GM23338 (cell line): ENCODE data around the gene PTGFR. TPM values are rescaled to one million over a fixed set of nuclear protein-coding genes. Genes with fewer than 3 reads are reported as not detected.

Experiments used
- ATAC-seq: fragments of 200-7000 bp; cut with Tn5 transposase; 3 replicates; pipeline ENCODE4 v1.9.1; 2020
- DNase-seq: peaks from one replicate; pipeline ENCODE4 v3.0.0-alpha.2; 2015; ENCODE audit warnings: low spot score
- H2AFZ ChIP-seq: fragments of 200-600 bp; sonication (generic); 2 replicates; pipeline ENCODE4 v1.8.0; 2016; ENCODE audit warnings: antibody characterized with exemption, mild to moderate bottlenecking, moderate library complexity
- H3F3A ChIP-seq: fragments of 200-600 bp; sonication (generic); replicated peaks from 2 replicates; pipeline ENCODE4 v1.8.0; 2017; ENCODE audit warnings: antibody characterized with exemption, mixed run types, low read depth
- H3K27ac ChIP-seq: fragments of 200-600 bp; sonication (generic); 2 replicates; pipeline ENCODE4 v1.6.1; 2016; ENCODE audit warnings: low read depth
- H3K27me3 ChIP-seq: fragments of 200-600 bp; sonication (generic); 2 replicates; pipeline ENCODE4 v1.8.0; 2016; ENCODE audit warnings: mild to moderate bottlenecking, mixed run types, moderate library complexity; ENCODE audit not compliant: insufficient read depth
- H3K36me3 ChIP-seq: fragments of 200-600 bp; sonication (generic); 2 replicates; pipeline ENCODE4 v1.8.0; 2016; ENCODE audit warnings: mild to moderate bottlenecking; ENCODE audit not compliant: insufficient read depth
- H3K4me1 ChIP-seq: fragments of 200-600 bp; sonication (generic); 2 replicates; pipeline ENCODE4 v1.8.0; 2016; ENCODE audit warnings: mild to moderate bottlenecking, moderate library complexity; ENCODE audit not compliant: insufficient read depth
- H3K4me2 ChIP-seq: fragments of 200-600 bp; sonication (generic); 2 replicates; pipeline ENCODE4 v1.7.1; 2017; ENCODE audit warnings: mixed run types
- H3K4me3 ChIP-seq: fragments of 200-600 bp; sonication (generic); 2 replicates; pipeline ENCODE4 v1.6.1; 2016; ENCODE audit warnings: mixed run types
- H3K79me2 ChIP-seq: fragments of 200-600 bp; sonication (generic); replicated peaks from 2 replicates; pipeline ENCODE4 v1.8.0; 2017; ENCODE audit warnings: mild to moderate bottlenecking; ENCODE audit not compliant: insufficient read depth
- H3K9me2 ChIP-seq: fragments of 200-600 bp; sonication (generic); 2 replicates; pipeline ENCODE4 v1.8.0; 2017; ENCODE audit not compliant: insufficient read depth
- H4K20me1 ChIP-seq: fragments of 200-600 bp; sonication (generic); replicated peaks from 2 replicates; pipeline ENCODE4 v1.8.0; 2017; ENCODE audit warnings: mild to moderate bottlenecking; ENCODE audit not compliant: insufficient read depth
- H3K27ac Mint-ChIP-seq: 2 replicates; pipeline ENCODE4 v1.8.0; 2020; ENCODE audit warnings: inconsistent platforms, mild to moderate bottlenecking, moderate library complexity, mixed read lengths
- H3K27me3 Mint-ChIP-seq: 3 replicates; pipeline ENCODE4 v1.8.0; 2022; ENCODE audit warnings: low read depth, mild to moderate bottlenecking, moderate library complexity, mixed read lengths, inconsistent platforms; ENCODE audit not compliant: insufficient read depth, poor library complexity
- H3K36me3 Mint-ChIP-seq: 3 replicates; pipeline ENCODE4 v1.8.0; 2021; ENCODE audit warnings: low read depth, mild to moderate bottlenecking, inconsistent platforms, moderate library complexity, mixed read lengths
- H3K4me1 Mint-ChIP-seq: 3 replicates; pipeline ENCODE4 v1.8.0; 2020; ENCODE audit warnings: mild to moderate bottlenecking, inconsistent platforms, mixed read lengths
- H3K4me3 Mint-ChIP-seq: 3 replicates; pipeline ENCODE4 v1.8.0; 2021; ENCODE audit warnings: moderate library complexity, mild to moderate bottlenecking, inconsistent platforms, mixed read lengths
- H3K9me3 Mint-ChIP-seq: 3 replicates; pipeline ENCODE4 v1.8.0; 2020; ENCODE audit warnings: moderate library complexity, mild to moderate bottlenecking, inconsistent platforms, mixed read lengths
- CREB1 ChIP-seq: fragments of 250-450 bp; sonication (Bioruptor Pico); IDR thresholded peaks from 2 replicates; pipeline ENCODE4 v1.5.0; 2020; ENCODE audit warnings: low read depth, mild to moderate bottlenecking, moderate library complexity
- CTCF ChIP-seq, 2 experiments: fragments of 200-600 bp in 1 of 2; sonication (generic) in 1 of 2; conservative IDR thresholded peaks; 2 replicates each; pipeline versions ENCODE4 v1.5.1 to v1.6.1; 2016 to 2017; ENCODE audit warnings: antibody characterized with exemption in 2 of 2, low read depth in 2 of 2, mild to moderate bottlenecking in 2 of 2, moderate library complexity in 1 of 2
- EZH2 ChIP-seq: fragments of 200-600 bp; sonication (generic); IDR thresholded peaks from one replicate; pipeline ENCODE4 v1.8.0; 2017; ENCODE audit warnings: antibody characterized with exemption, mild to moderate bottlenecking, low read depth; ENCODE audit not compliant: unreplicated experiment
- EZH2phosphoT487 ChIP-seq: fragments of 200-600 bp; sonication (generic); IDR thresholded peaks from one replicate; pipeline ENCODE4 v1.8.1; 2018; ENCODE audit warnings: antibody characterized with exemption; ENCODE audit not compliant: unreplicated experiment
- JUNB ChIP-seq: IDR thresholded peaks from one replicate; pipeline ENCODE4 v1.6.1; 2016; ENCODE audit warnings: antibody characterized with exemption; ENCODE audit not compliant: unreplicated experiment
- NANOG ChIP-seq: IDR thresholded peaks from 2 replicates; pipeline ENCODE4 v1.6.1; 2016; ENCODE audit warnings: antibody characterized with exemption, borderline replicate concordance
- POLR2AphosphoS5 ChIP-seq: IDR thresholded peaks from 2 replicates; pipeline ENCODE4 v1.6.1; 2016; ENCODE audit warnings: antibody characterized with exemption, low read depth
- REST ChIP-seq: IDR thresholded peaks from one replicate; pipeline ENCODE4 v1.6.1; 2018; ENCODE audit warnings: antibody characterized with exemption; ENCODE audit not compliant: unreplicated experiment
- STAT1 ChIP-seq: IDR thresholded peaks from one replicate; pipeline ENCODE4 v1.6.1; 2016; ENCODE audit warnings: antibody characterized with exemption; ENCODE audit not compliant: unreplicated experiment
- ZNF114 ChIP-seq: fragments of 250-450 bp; sonication (Bioruptor Pico); IDR thresholded peaks from 2 replicates; pipeline ENCODE4 v1.5.0; 2020; ENCODE audit warnings: mild to moderate bottlenecking, moderate library complexity
- ZNF331 ChIP-seq: fragments of 250-450 bp; sonication (Bioruptor Pico); IDR thresholded peaks from 2 replicates; pipeline ENCODE4 v1.5.0; 2020; ENCODE audit warnings: low read depth, mild to moderate bottlenecking, moderate library complexity
- ZNF462 ChIP-seq: fragments of 250-450 bp; sonication (Bioruptor Pico); IDR thresholded peaks from 2 replicates; pipeline ENCODE4 v1.5.0; 2020; ENCODE audit warnings: mild to moderate bottlenecking, moderate library complexity
- polyA plus RNA-seq: library from polyadenylated mRNA; unstranded; fragments of >200 nt; fragmentation: Nextera tagmentation; extraction: Ambion mirVana; gene quantifications from 2 replicates; pipeline ENCODE4 v1.2.1, GENCODE V29; 2016
- total RNA-seq: library from RNA; depleted of rRNA; stranded (reverse); fragments of >200 nt; shearing (Covaris generic); gene quantifications from 2 replicates; pipeline ENCODE4 v1.2.3, GENCODE V29; 2014
- TF ChIP-seq, protein P1 (sequence below): IDR thresholded peaks from 2 replicates; pipeline ENCODE4 v1.6.1; 2016; ENCODE audit warnings: antibody characterized with exemption

Gene PTGFR
- total and polyA plus RNA-seq, 2 experiments from 2014 or later, result 0.24 TPM; not detected in 1

GRCh38 chr1:78587211-78587610, 96.4 kb downstream of the PTGFR start:
- H3K27ac ChIP-seq, result no peak overlapping the region
- H2AFZ ChIP-seq, result no peak overlapping the region
- Mint-ChIP-seq H3K36me3 (no peaks in the 10 kb centered on the region), H3K9me3 (no peaks in the 10 kb centered on the region), H3K4me1 (no peaks in the 10 kb centered on the region), H3K27me3 (no peaks in the 10 kb centered on the region), H3K27ac (no peak overlapping the region), H3K4me3 (no peak overlapping the region)
- no peaks in the 10 kb centered on the region for H3K9me2 ChIP-seq
- H3K79me2 ChIP-seq, result no peaks in the 10 kb centered on the region
- ATAC-seq (no peak), DNase-seq (no peak)
- H3K4me1 ChIP-seq, result no peaks in the 10 kb centered on the region
- H3K4me3 ChIP-seq, result no peak overlapping the region
- H3K4me2 ChIP-seq, result no peak overlapping the region
- TF ChIP-seq NANOG (no peak), REST (no peak), ZNF114 (CRISPR knock-in tag) (no peak), JUNB (no peak), EZH2 (no peak), ZNF331 (CRISPR knock-in tag) (no peak), EZH2phosphoT487 (no peak), CTCF (conservative IDR thresholded peaks at IDR 0.05; ENCODE audit: low read depth in 2 of 2) (no peak), POLR2AphosphoS5 (no peak), ZNF462 (CRISPR knock-in tag) (no peak), STAT1 (no peak), CREB1 (no peak)
- TF ChIP-seq, protein P1, sequence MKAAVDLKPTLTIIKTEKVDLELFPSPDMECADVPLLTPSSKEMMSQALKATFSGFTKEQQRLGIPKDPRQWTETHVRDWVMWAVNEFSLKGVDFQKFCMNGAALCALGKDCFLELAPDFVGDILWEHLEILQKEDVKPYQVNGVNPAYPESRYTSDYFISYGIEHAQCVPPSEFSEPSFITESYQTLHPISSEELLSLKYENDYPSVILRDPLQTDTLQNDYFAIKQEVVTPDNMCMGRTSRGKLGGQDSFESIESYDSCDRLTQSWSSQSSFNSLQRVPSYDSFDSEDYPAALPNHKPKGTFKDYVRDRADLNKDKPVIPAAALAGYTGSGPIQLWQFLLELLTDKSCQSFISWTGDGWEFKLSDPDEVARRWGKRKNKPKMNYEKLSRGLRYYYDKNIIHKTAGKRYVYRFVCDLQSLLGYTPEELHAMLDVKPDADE, result no peak
- no peaks in the 10 kb centered on the region for H4K20me1 ChIP-seq
- no peaks in the 10 kb centered on the region for H3K27me3 ChIP-seq
- no peaks in the 10 kb centered on the region for H3K36me3 ChIP-seq
- no peaks in the 10 kb centered on the region for H3F3A ChIP-seq
